CD4-positive, alpha-beta memory T cell (primary cell): ENCODE data around the gene LMAN2. TPM values are rescaled to one million over a fixed set of nuclear protein-coding genes. Genes with fewer than 3 reads are reported as not detected.

Experiments
- CTCF ChIA-PET: fragments of 350-600 bp; sonication (Branson Sonifier 250); formaldehyde crosslinking; loops from one replicate; lab custom pipeline; 2021; ENCODE audit warnings: inconsistent platforms; ENCODE audit not compliant: partially characterized antibody; lab: Charles Lee
- POLR2A ChIA-PET: fragments of 350-600 bp; sonication (Branson Sonifier 250); formaldehyde crosslinking; loops from one replicate; lab custom pipeline; 2021; ENCODE audit not compliant: partially characterized antibody; lab: Charles Lee
- DNase-seq, 5 donors: peaks; one replicate each; pipeline versions ENCODE4 v3.0.0 to v3.0.0-alpha.2; 2020 to 2022; ENCODE audit warnings: mixed read lengths in 1 of 5
- H3K27ac ChIP-seq: one replicate; pipeline ENCODE4 v1.7.0; 2013; ENCODE audit warnings: low read depth, low read length
- H3K27me3 ChIP-seq: 2 replicates; pipeline ENCODE4 v1.7.0; 2013; ENCODE audit warnings: mild to moderate bottlenecking, low read length, moderate library complexity; ENCODE audit not compliant: insufficient read depth
- H3K36me3 ChIP-seq: 2 replicates; pipeline ENCODE4 v1.7.0; 2013; ENCODE audit warnings: mild to moderate bottlenecking, low read length, moderate library complexity; ENCODE audit not compliant: insufficient read depth
- H3K4me1 ChIP-seq: 2 replicates; pipeline ENCODE4 v1.7.0; 2013; ENCODE audit warnings: mild to moderate bottlenecking, low read length, moderate library complexity; ENCODE audit not compliant: insufficient read depth
- H3K4me3 ChIP-seq, 2 donors: one replicate each; pipeline ENCODE4 v1.7.0; 2013; ENCODE audit warnings: low read length in 2 of 2, mild to moderate bottlenecking in 1 of 2
- H3K9me3 ChIP-seq, 2 donors: one replicate each; pipeline ENCODE4 v1.7.0; 2013; ENCODE audit warnings: low read length in 2 of 2, control low read depth in 1 of 2; ENCODE audit not compliant: control insufficient read depth in 1 of 2
- H3K27ac Mint-ChIP-seq, 7 donors: one replicate each; pipeline ENCODE4 v1.8.0; 2020 to 2021; ENCODE audit warnings: mixed read lengths in 7 of 7, mild to moderate bottlenecking in 6 of 7, inconsistent platforms in 3 of 7, moderate library complexity in 3 of 7
- H3K27me3 Mint-ChIP-seq, 2 donors: one replicate each; pipeline ENCODE4 v1.8.0; 2020 to 2021; ENCODE audit warnings: mixed read lengths in 2 of 2
- H3K36me3 Mint-ChIP-seq, 2 donors: one replicate each; pipeline ENCODE4 v1.8.0; 2020 to 2021; ENCODE audit warnings: mixed read lengths in 2 of 2, inconsistent platforms in 1 of 2, mild to moderate bottlenecking in 1 of 2
- H3K4me1 Mint-ChIP-seq, 4 donors: one replicate each; pipeline ENCODE4 v1.8.0; 2020 to 2021; ENCODE audit warnings: mixed read lengths in 4 of 4, mild to moderate bottlenecking in 1 of 4
- H3K4me3 Mint-ChIP-seq, 8 donors: one replicate each; pipeline ENCODE4 v1.8.0; 2020 to 2021; ENCODE audit warnings: mixed read lengths in 8 of 8, mild to moderate bottlenecking in 7 of 8, moderate library complexity in 6 of 8, inconsistent platforms in 3 of 8
- H3K9me3 Mint-ChIP-seq, 8 donors: one replicate each; pipeline ENCODE4 v1.8.0; 2020 to 2021; ENCODE audit warnings: mixed read lengths in 8 of 8, mild to moderate bottlenecking in 5 of 8, inconsistent platforms in 3 of 8, moderate library complexity in 1 of 8
- intact Hi-C: fragments of 100-400 bp; cut with micrococcal nuclease; formaldehyde crosslinking; loops from one replicate; pipeline ENCODE4 v1.15.1; 2023
- polyA plus RNA-seq, 2 donors: library from polyadenylated mRNA; unstranded; fragments of 300-500 nt; fragmentation: Illumina TruSeq; gene quantifications; one replicate each; pipeline ENCODE4 v1.2.3, GENCODE V29; 2021
- total RNA-seq, 2 experiments: library from RNA; stranded (reverse); gene quantifications; one replicate each; pipeline ENCODE4 v1.2.3, GENCODE V29; 2021

The LMAN2 gene
- total and polyA plus RNA-seq, 4 experiments from 2014 or later, result 114 to 322 (median 173) TPM

DNA sequence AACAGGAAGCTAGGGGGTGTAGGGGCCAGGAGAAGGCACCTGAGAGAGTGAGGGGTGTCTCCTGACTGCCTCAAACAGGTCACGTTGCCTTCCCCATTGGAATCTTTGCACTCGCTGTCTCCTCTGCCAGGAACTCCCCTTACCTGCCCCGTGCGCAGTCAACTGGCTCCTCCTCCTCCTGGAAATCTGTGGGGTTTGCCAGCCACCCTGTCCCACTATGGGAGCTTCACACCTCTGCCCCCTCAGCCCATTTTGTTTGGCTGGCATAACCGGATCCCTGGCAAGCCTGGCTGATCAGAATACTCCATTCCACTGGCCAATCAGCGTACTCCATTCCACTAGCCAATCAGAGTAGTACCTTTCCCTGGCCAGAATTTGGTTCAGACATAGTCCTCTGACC lies 22.3 kb upstream of the LMAN2 start:
- no peaks in the 10 kb centered on the region for H3K9me3 Mint-ChIP-seq
- POLR2A ChIA-PET, result interaction anchor here (1.0 to 5.8 kb wide), 9 partner anchors 9 to 82 kb away, joined by 3 to 69 read pairs (median 14); partner anchors contain the start of genes GRK6, LMAN2, RGS14 and SLC34A1
- H3K36me3 ChIP-seq, result peaks cover 25% of the 10 kb centered on the region
- peak overlapping the region; percentile 55 for H3K27ac ChIP-seq
- no peaks in the 10 kb centered on the region for H3K27me3 Mint-ChIP-seq
- no peaks in the 10 kb centered on the region for H3K27me3 ChIP-seq
- CTCF ChIA-PET, result interaction anchor here (2.4 to 8.5 kb wide), 8 partner anchors 9 to 124 kb away, joined by 8 to 140 read pairs (median 19); partner anchors contain the start of genes PDLIM7, RGS14 and SLC34A1
- no peak overlapping the region for H3K4me3 ChIP-seq
- H3K36me3 Mint-ChIP-seq, result peaks cover 7 to 29% of the 10 kb centered on the region in 2 donors
- peaks cover 40 to 72% (median 55%) of the 10 kb centered on the region in 4 donors for H3K4me1 Mint-ChIP-seq
- H3K27ac Mint-ChIP-seq, result peak overlapping the region; percentile 79 to 90 (median 86)
- peak in 1 of 5 donors; percentile 37 for DNase-seq
- peaks cover 74% of the 10 kb centered on the region for H3K4me1 ChIP-seq
- peak overlapping the region in 4 of 8 donors; percentile 40 to 87 (median 56) for H3K4me3 Mint-ChIP-seq
- intact Hi-C loops, result loop anchor here (2.0 kb wide), 1 partner anchor 15 kb away; no protein-coding TSS in a partner anchor
- no peaks in the 10 kb centered on the region for H3K9me3 ChIP-seq

DNA sequence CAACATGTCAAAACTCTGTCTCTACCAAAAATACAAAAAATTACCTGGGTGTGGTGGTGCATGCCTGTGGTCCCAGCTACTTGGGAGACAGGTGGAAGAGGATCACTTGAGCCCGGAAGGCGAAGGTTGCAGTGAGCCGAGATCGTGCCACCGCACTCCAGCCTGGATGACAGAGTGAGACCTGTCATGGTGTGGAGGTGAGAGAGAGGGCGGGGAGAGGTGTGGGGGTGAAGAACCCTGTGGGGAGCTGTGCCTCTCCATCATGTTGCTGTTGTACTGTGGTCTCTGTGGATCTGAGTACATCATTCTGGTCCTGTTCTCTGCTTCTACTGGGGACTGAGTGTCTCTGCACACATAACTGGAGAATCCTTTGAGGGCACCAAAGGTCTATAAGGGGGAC lies 21.4 kb upstream of the LMAN2 start:
- peak in 2 of 5 donors; percentile 28 to 70 for DNase-seq
- H3K9me3 Mint-ChIP-seq, result no peaks in the 10 kb centered on the region
- Histone ChIP-seq H3K4me1 (peaks cover 83% of the 10 kb centered on the region), H3K4me3 (peak overlapping the region in 1 of 2 donors; percentile 35), H3K9me3 (no peaks in the 10 kb centered on the region), H3K27ac (peak overlapping the region; percentile 55), H3K36me3 (peaks cover 34% of the 10 kb centered on the region), H3K27me3 (no peaks in the 10 kb centered on the region)
- CTCF ChIA-PET, result interaction anchor here (1.2 to 8.5 kb wide), 11 partner anchors 9 to 125 kb away, joined by 3 to 140 read pairs (median 13); partner anchors contain the start of genes PDLIM7, PRELID1, RAB24 and RGS14
- H3K36me3 Mint-ChIP-seq, result peaks cover 16 to 38% of the 10 kb centered on the region in 2 donors
- peaks cover 46 to 81% (median 62%) of the 10 kb centered on the region in 4 donors for H3K4me1 Mint-ChIP-seq
- intact Hi-C loops, result loop anchor here (1.0 to 2.0 kb wide), 2 partner anchors 16 kb away; partner anchors contain the start of gene RGS14
- H3K4me3 Mint-ChIP-seq, result peak overlapping the region; percentile 72 to 93 (median 82)
- H3K27ac Mint-ChIP-seq, result peak overlapping the region; percentile 80 to 90 (median 87)
- no peaks in the 10 kb centered on the region for H3K27me3 Mint-ChIP-seq
- POLR2A ChIA-PET, result interaction anchor here (0.7 to 5.8 kb wide), 17 partner anchors 10 to 83 kb away, joined by 3 to 69 read pairs (median 9); partner anchors contain the start of genes GRK6, LMAN2, PRR7 and RGS14

DNA sequence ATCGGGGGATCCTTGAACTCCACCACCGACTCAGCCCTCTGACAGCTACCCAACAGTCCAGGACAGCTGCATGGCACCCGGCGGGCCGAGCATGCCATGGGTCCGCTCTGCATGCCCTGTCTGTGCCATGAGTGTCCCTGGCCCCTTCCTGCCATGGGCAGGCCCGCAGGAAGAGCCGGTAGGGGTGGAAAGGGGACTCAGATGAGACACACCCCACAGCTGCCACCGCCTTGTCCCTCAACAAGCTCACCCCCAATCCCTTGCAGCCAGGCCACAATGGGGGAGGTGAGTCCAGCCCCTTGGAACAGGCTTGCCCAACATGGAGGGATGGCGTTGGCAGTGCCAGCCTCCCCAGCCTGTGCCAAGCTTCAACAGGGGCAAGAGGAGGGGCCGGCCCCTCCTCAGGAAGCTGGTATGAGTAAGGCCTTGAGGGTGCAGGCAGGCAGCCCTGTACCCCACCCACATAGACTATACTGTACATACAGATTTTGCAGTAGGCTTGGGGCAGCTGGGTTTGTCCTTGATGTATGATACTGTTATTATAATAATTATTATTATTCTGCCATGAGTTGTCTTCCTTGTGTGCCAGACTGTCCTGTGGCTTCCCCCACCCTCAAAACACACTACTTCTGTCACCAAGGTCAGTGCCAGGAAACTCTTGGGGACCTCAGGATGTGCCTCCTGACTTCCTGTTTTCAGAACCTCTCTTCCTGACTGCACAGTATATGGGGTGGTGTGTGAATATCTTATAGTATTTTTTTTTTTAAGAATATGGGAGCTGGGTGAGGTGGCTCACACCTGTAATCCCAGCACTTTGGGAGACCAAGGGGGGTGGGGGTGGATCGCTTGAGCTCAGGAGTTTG lies 20.8 kb upstream of the LMAN2 start:
- Histone ChIP-seq H3K4me3 (peak overlapping the region in 1 of 2 donors; percentile 19), H3K9me3 (no peaks in the 10 kb centered on the region), H3K36me3 (peaks cover 40% of the 10 kb centered on the region), H3K4me1 (peaks cover 84% of the 10 kb centered on the region), H3K27me3 (no peaks in the 10 kb centered on the region), H3K27ac (peak overlapping the region; percentile 55)
- Mint-ChIP-seq H3K27me3 (no peaks in the 10 kb centered on the region), H3K27ac (peak overlapping the region; percentile 80 to 90 (median 87)), H3K9me3 (no peaks in the 10 kb centered on the region), H3K4me1 (peaks cover 46 to 76% (median 62%) of the 10 kb centered on the region in 4 donors), H3K4me3 (peak overlapping the region; percentile 72 to 93 (median 82)), H3K36me3 (peaks cover 16 to 38% of the 10 kb centered on the region in 2 donors)
- intact Hi-C loops, result loop anchor here (1.0 to 2.0 kb wide), 2 partner anchors 15 to 17 kb away; partner anchors contain the start of gene RGS14
- CTCF ChIA-PET, result interaction anchor here (1.0 to 8.5 kb wide), 13 partner anchors 8 to 134 kb away, joined by 3 to 140 read pairs (median 12); partner anchors contain the start of genes LMAN2, PDLIM7, PRELID1 and RAB24
- peak in 2 of 5 donors; percentile 20 to 72 for DNase-seq
- POLR2A ChIA-PET, result interaction anchor here (0.7 to 5.8 kb wide), 17 partner anchors 7 to 746 kb away, joined by 3 to 69 read pairs (median 9); partner anchors contain the start of genes GRK6, LMAN2, PRR7 and RGS14

DNA sequence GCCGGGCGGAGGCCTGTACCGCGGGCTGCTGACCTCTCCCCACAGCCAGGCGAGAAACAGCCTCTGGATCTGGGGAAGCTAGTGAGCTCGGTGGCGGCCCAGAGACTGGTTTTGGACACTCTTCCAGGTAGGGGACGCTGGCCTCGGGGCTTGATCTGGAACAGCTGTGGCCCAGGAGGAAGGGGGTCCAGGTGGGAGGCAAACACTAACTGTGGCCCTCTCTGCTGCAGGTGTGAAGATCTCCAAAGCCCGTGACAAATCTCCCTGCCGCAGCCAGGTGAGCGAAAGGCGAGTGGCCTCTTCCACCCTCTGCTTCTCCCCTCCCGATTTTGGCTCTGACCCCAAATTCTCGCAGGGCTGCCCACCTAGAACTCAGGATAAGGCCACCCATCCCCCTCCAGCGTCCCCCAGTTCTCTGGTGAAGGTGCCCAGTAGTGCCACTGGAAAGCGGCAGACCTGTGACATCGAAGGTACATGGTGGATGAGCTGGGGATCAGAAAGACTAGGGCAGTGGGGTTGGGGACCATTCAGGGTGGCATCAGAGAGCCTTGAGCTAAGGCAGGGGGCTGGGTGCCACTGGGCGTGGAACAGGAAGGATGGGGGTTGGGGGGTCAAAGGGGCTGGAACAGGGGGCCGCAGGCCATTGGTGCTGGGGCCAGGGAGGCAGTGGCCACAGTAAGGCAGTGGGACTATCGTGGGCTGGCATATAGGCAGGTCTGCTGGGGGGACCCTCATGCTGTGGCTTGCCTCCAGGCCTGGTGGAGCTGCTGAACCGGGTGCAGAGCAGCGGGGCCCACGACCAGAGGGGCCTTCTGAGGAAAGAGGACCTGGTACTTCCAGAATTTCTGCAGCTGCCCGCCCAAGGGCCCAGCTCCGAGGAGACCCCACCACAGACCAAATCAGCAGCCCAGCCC lies 19.9 kb upstream of the LMAN2 start:
- peak in 1 of 5 donors; percentile 36 for DNase-seq
- H3K4me3 ChIP-seq, result peak overlapping the region; percentile 24 to 36
- Mint-ChIP-seq H3K27me3 (no peaks in the 10 kb centered on the region), H3K9me3 (no peaks in the 10 kb centered on the region), H3K36me3 (peaks cover 18 to 38% of the 10 kb centered on the region in 2 donors), H3K4me3 (peak overlapping the region in 7 of 8 donors; percentile 53 to 93 (median 81)), H3K27ac (peak overlapping the region; percentile 60 to 90 (median 87)), H3K4me1 (peaks cover 48 to 77% (median 63%) of the 10 kb centered on the region in 4 donors)
- H3K9me3 ChIP-seq, result no peaks in the 10 kb centered on the region
- H3K36me3 ChIP-seq, result peaks cover 46% of the 10 kb centered on the region
- ChIA-PET CTCF (interaction anchor here (1.0 to 8.5 kb wide), 13 partner anchors 7 to 135 kb away, joined by 3 to 140 read pairs (median 20); partner anchors contain the start of genes LMAN2, RGS14 and SLC34A1), POLR2A (interaction anchor here (0.7 to 5.8 kb wide), 15 partner anchors 8 to 747 kb away, joined by 3 to 69 read pairs (median 14); partner anchors contain the start of genes GRK6, LMAN2, PRR7 and RGS14)
- intact Hi-C loops, result loop anchor here (1.0 to 2.0 kb wide), 3 partner anchors 14 to 31 kb away; partner anchors contain the start of gene RGS14
- H3K4me1 ChIP-seq, result peaks cover 83% of the 10 kb centered on the region
- H3K27me3 ChIP-seq, result no peaks in the 10 kb centered on the region
- H3K27ac ChIP-seq, result peak overlapping the region; percentile 55

DNA sequence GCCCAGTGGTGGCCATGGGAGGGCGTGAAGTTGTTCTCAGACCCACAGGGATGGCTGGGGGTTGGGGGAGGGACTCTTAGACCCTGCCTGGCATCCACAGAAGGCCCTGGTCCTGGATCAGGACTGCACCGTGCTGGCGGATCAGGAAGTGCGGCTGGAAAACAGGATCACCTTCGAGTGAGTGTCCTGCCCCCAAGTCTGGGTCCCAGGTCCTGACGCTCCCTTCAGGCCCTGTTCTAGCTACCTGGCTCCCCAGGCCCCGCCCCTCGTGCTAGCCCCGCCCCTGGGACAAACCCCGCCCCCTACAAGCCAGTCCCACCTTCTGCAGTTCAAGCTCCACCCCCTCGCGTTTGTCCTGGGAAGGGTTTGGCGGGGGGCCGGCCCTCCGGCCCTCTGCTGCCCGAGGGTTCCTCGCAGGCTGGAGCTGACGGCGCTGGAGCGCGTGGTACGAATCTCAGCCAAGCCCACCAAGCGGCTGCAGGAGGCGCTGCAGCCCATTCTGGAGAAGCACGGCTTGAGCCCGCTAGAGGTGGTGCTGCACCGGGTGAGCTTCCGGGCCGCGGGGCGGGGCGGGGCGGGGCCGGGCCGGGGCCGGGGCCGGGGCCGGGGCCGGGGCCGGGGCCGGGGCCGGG lies 19.1 kb upstream of the LMAN2 start:
- H3K4me3 Mint-ChIP-seq, result peak overlapping the region in 5 of 8 donors; percentile 15 to 80 (median 61)

More for the DNA sequence above, 19.1 kb upstream of the LMAN2 start:
- peaks cover 47 to 78% (median 62%) of the 10 kb centered on the region in 4 donors for H3K4me1 Mint-ChIP-seq
- POLR2A ChIA-PET, result interaction anchor here (0.9 to 5.8 kb wide), 9 partner anchors 8 to 85 kb away, joined by 3 to 69 read pairs (median 23); partner anchors contain the start of genes GRK6, LMAN2, PRR7 and RGS14
- H3K36me3 Mint-ChIP-seq, result peaks cover 20 to 41% of the 10 kb centered on the region in 2 donors
- H3K9me3 Mint-ChIP-seq, result no peaks in the 10 kb centered on the region
- H3K4me1 ChIP-seq, result peaks cover 85% of the 10 kb centered on the region
- intact Hi-C loops, result loop anchor here (2.0 kb wide), 1 partner anchor 32 kb away; no protein-coding TSS in a partner anchor
- CTCF ChIA-PET, result interaction anchor here (1.0 to 8.5 kb wide), 8 partner anchors 8 to 135 kb away, joined by 4 to 140 read pairs (median 24); partner anchors contain the start of genes LMAN2, RGS14 and SLC34A1
- peak overlapping the region in 4 of 7 donors; percentile 64 to 88 (median 70) for H3K27ac Mint-ChIP-seq
- no peak overlapping the region for H3K4me3 ChIP-seq
- no peaks in the 10 kb centered on the region for H3K27me3 ChIP-seq
- H3K27me3 Mint-ChIP-seq, result no peaks in the 10 kb centered on the region
- peaks cover 54% of the 10 kb centered on the region for H3K36me3 ChIP-seq
- DNase-seq, result peak in 3 of 5 donors; percentile 65 to 81 (median 79)
- peak overlapping the region; percentile 28 for H3K27ac ChIP-seq
- no peaks in the 10 kb centered on the region for H3K9me3 ChIP-seq
